Inflammatory macrophage (primary cell): ENCODE results near the gene PDGFRB.

Experiments
- DNase-seq, 2 donors: peaks; one replicate each; pipeline ENCODE4 v3.0.0-alpha.2; 2020 to 2022

The PDGFRB gene

DNA sequence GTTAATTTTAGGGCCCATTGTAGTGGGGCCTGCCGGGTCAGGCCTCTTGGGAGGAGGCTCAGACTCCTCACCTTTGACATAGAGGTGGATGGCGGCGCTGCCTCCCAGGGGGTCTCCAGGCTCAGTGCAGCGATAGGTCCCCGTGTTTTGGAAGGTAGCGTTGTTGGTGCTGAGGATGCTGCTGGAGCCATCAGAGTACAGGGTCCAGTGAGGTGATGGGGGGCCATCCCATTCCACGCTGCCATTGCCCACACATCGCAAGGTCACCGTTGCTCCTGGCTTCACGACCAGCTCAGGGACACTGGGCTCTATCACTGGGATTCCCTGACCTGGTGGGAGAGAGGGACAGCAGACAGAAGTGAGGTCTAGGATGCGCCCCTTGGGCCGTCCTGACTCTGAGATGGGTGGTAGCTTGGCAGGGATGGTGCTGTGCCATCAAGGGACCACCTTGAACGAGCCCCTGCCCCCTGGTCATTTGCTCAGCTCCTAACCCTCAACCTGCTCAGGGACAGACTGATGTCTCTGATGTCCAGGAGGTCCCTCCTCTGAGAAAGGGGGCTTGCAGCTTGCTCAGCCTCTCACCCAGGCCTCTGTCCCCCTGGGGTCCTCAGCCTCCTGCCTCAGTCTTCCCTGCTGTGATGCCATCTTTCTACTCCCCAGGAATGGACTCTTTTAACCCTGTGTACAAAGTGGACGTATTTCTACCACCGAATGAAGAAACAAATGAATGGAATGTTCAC, 74.8 kb downstream of the PDGFRB start:
- no peak for DNase-seq

GRCh38 chr5:150079909-150080461, 75.7 kb downstream of the PDGFRB start:
- no peak for DNase-seq

GRCh38 chr5:150078802-150079689, 76.6 kb downstream of the PDGFRB start:
- DNase-seq: no peak

GRCh38 chr5:150077996-150078801, 77.4 kb downstream of the PDGFRB start:
- no peak for DNase-seq

DNA sequence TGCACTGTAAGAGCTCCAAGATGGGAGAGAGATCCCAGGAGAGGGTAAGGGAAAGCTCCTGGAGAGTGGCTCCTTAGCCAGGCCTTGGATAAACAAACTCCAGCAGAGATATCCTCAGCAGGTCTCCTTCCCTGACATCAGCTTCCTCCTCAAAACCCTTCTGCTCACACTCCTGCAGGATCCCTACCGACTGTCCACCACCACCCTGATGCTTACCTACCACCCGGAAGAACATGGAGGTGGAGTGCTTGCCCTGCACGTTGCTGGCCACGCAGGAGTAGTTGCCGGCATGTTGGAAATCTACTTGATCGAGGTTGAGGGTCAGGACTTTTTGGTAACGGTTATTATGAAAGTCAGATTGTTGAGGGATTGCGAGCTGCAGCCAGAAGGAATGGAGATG, 78.6 kb downstream of the PDGFRB start:
- DNase-seq: no peak

DNA sequence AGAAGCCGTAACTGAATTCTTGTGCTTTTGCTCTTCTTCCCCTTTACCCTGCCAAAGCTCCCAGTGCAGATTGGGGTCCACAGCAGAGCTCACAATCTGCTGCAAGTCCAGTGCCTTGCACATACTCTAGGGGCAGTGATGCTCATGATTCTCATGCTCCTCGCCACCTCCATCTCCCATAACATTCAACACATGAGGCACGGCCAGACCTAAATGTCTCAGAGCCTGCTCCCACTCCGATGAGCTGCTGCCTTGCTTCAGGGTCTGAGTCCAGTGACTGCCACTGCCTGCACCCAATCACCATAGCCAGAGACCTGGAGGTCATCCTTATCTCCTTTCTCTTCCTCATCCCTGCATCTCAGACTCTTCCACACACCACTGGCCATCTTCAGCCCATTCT, 79.8 kb downstream of the PDGFRB start:
- no peak for DNase-seq

GRCh38 chr5:150075233-150075632, 80.4 kb downstream of the PDGFRB start:
- DNase-seq: no peak

DNA sequence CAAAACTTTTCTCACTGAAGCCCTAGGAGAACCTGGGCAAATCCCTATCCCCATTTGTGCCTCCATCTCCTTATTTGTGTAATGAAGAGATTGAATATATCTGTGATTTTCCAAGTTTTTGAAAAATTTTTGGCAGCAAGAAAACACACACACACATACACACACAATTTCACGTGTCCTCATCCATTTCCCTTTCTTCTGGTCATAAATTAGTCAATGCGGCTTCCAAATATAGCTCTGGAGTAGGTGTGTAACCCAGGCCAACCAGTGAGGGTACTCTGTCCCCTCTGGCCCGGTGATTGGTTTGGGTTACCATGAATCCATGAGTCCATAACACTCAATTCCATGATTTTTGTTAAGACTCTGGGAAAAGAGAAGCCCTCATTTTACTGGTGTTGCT, 82.0 kb downstream of the PDGFRB start:
- no peak for DNase-seq

DNA sequence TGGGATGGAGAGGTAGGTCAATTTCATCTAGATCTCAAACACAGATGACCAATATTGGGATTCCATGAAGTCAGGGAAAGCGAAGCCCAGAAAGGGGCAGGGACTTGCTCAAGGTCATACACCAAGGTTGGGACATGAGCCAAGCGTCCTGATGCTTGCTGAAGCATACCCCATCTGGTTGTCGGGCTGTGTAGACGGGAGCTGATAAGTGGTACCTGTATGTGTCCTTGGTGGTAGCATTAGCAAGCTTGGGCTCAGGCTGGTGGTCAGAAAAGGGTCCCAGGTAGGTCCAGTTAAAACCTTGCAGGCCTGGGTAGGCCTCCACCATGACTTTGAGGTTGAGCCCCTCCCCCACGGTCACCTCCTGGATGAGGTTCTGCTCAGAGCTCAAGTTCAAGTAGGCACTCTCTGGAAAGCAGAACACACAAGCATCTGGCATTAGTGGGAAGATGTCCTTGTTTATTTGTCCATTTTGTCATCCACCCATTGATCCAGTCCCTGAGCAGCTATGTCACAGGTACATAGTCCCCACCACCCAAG, 82.5 kb downstream of the PDGFRB start:
- DNase-seq: no peak

DNA sequence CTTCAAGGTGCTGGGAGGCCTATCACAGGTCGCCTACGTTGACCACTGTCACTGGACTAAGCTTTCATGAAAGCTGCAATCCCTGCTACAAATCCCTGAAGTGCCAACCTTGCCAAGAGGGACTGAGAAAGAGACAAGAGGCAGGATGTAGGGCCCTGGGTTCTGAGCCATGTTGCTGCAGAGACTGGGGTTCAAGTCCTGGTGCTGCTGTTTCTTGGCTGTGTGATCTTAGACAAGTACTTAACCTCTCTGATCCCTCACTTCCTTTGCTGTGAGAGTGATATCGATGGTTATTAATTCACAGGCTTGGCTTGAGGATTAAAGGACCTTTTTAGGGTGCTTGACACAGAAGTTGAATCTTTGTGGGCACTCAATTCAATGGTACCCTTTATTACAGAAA, 84.8 kb downstream of the PDGFRB start:
- DNase-seq: no peak

- DNase-seq: no peak
Measured at GRCh38 chr5:150069672-150070627, 85.7 kb downstream of the PDGFRB start.

- DNase-seq: no peak
Measured at GRCh38 chr5:150068961-150069645, 86.5 kb downstream of the PDGFRB start.

- no peak for DNase-seq
Measured at GRCh38 chr5:150068472-150068871, 87.2 kb downstream of the PDGFRB start.

GRCh38 chr5:150068071-150068470, 87.6 kb downstream of the PDGFRB start:
- no peak for DNase-seq

DNA sequence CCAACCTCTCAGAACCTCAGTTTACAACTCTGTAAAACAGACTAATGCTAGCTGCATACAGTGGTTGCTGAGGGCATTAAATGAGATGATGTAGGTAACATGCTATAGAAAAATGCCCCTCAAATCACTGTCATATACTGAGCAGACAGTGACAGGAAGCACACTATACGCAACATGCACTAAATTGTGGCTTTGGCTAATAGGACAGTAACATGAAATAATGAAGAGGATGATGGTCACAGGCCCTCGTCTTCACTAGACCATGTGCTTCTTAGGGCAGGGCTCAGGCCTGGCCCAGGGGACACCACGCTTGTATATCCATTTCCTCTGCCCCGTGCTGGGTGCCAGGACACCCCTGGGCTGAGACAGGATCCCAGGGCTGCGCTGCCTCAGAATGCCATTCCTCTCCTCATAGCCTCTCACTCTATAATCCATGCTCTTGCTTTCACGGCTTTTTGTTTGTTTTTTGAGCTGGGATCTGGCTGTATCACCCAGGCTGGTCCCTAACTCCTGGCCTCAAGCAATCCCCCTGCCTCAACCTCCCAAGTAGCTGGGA, 88.2 kb downstream of the PDGFRB start:
- peak; percentile 40 to 43 for DNase-seq

GRCh38 chr5:150066901-150067396, 88.7 kb downstream of the PDGFRB start:
- peak; percentile 67 to 72 for DNase-seq

GRCh38 chr5:150066436-150066835, 89.2 kb downstream of the PDGFRB start:
- DNase-seq: no peak

GRCh38 chr5:150065886-150066285, 89.8 kb downstream of the PDGFRB start:
- DNase-seq: peak; percentile 92 to 97

DNA sequence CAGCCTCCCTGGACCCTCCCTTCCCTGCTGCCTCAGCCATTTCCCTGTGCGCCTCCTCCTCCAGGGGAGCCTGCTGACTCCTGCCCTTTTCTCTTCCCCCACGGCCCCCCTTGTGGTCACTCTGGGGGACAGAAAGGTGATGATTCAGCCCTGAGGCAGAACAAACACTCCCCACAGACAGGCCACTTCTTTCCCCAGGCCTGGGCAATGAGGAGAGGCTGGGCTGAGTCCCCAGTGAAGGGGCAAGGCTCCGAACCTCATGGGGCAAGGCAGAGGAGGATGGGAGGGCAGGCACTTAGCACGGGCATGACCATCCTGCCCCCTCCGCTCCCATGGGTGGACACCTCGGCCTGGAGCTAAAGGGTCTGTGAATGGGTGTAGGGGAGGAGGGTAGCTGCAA, 90.3 kb downstream of the PDGFRB start:
- peak; percentile 70 to 79 for DNase-seq

DNA sequence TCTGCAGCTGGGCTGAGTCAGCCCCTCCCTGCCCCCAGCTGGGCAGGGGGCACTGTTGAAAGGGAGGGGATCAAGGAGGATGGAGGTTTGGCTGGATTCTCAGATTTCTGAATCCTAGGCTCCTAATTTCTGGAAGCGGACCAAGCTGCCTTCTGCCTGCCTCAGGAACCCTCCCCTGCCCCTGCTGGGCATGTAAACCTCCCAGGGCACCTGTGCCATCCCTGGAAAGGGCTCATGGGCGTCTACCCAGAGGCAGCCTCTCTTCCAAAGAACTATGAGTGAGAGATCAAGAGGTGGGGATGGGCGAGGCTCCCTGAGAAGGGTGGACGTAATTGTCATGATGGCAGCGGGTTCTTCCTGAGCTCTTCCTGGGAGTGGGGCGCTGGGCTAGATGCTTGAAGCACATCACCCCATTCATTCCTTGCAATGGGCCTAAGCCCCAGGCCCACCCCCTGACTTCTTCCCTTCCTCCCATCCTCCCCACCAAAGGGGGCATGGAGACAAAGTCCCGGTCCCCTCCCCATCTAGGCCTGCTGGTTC, 90.9 kb downstream of the PDGFRB start:
- no peak for DNase-seq
